IPS DF 19.7 (cell line): ENCODE data around the gene PTPRN2.
"Not testable (repeated sequence)": the region's sequence is repeated elsewhere in the genome, so short reads cannot be mapped to it uniquely, and the experiment has no call there.

Experiments used
- DNase-seq: peaks from one replicate; pipeline ENCODE4 v3.0.0-alpha.2; 2013; ENCODE audit warnings: low read depth, low spot score

The PTPRN2 gene

DNA sequence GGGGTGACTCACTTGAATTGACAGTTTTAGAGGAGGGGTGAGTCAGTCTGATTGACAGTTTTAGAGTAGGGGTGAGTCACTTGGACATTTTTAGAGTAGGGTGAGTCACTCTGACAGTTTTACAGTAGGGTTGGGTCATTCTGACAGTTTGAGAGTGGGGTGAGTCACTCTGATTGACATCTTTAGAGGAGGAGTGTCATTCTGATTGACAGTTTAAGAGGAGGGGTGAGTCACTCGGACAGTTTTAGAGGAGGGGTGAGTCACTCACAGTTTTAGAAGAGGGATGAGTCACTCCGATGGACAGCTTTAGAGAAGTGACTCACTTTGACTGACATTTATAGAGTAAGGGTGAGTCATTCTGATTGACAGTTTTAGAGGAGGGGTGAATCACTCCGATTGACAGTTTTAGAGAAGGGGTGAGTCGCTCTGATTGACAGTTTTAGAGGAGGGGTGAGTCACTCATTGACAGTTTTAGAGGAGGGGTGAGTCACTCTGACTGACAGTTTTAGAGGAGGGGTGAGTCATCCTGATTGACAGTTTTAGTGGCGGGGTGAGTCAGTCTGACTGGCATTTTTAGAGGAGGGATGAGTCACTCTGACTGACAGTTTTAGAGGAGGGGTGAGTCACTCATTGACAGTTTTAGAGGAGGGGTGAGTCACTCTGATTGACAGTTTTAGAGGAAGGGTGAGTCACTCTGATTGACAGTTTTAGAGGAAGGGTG lies 655.0 kb downstream of the PTPRN2 start:
- no peak for DNase-seq

DNA sequence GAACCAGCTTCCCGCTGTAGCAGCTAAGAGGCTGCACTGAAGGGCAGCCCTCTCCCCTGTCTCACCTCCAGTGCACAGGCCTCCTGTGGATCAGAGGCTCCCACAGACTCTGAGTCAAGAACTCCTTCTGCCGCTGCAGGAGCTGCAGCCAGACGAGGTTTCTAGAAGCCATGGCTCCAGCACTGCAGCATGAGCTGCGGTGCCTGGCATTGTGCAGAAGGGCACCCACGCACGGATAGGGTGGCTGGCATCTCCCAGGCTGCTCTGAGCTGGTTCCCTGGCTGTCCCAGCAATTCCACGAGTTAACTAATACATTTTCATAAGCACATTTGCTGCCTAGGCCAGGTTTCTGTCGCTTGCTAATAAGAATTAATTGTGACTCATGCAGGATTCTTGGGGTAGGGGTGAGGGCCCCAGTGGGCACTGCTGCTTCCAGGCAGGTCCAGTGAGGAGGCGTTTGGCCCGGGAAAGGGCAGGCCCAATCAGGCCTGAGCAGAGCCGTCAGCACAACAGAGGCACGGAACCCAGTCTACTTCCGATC lies 656.6 kb downstream of the PTPRN2 start:
- no peak for DNase-seq

DNA sequence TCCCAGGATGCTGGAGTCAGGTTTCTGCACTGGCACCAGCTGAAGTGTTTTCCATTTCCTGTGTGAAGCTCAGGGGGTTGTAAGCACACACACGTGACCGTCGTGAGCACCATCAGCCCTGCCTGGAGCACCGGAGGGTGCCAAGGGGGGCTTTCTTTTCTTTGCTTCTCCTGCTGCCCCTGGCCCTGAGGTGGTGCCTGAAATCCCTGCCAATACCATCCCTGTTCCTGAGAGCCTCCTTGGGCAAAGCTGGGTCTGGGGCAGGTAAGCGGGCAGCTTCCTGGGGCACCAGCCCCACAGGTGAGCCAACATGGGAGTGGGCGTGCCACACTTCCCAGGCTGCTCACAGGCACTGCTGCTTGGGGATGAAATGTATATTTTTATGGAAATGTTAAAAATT lies 657.2 kb downstream of the PTPRN2 start:
- no peak for DNase-seq

DNA sequence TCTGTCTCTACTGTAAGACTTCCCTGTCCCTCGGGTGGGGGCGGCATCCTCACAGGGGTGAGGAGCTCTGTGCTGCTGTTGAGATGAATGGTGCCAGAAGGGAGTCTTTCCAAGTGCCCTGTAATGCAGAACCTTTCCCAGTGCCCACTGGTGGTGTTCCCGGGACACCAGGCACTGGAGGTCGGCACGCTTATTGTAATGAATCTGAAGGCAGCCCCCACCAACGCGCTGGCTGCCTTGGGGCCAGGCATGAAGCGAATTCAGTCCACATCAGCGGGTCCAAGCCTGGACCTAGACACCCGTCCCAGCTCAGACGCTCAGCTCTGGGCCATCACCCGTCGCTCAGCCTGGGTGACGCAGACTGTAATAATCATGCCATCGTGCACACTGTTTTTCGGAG lies 658.0 kb downstream of the PTPRN2 start:
- no peak for DNase-seq

DNA sequence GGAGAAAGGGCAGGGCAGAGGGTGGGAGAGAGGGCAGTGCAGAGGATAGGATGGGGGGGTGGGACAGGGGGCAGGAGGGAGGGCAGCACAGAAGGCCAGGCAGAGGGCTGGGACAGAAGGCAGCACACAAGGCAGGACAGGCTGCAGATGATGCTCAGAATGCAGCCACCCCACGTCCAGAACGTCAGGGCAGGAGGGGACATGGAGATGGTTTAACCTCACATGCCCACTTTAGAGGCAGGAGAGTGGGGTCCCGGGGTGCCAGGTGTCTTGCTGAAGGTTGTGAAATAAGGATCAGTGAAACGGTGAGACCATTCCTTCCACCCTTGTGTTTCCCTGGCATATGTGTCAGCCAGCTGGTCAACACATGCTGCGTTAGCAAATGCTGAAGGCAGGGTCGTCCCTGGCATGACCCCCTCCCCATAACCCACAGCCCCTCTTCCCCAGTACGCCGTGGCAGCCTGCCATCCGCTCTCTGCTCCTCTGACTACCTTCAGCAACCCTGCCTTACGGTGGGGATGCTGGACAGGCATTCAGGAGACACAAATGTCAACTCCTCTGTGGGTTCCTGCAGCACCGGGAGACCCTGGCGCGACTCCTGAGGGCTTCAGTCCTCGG lies 658.7 kb downstream of the PTPRN2 start:
- DNase-seq = no peak

DNA sequence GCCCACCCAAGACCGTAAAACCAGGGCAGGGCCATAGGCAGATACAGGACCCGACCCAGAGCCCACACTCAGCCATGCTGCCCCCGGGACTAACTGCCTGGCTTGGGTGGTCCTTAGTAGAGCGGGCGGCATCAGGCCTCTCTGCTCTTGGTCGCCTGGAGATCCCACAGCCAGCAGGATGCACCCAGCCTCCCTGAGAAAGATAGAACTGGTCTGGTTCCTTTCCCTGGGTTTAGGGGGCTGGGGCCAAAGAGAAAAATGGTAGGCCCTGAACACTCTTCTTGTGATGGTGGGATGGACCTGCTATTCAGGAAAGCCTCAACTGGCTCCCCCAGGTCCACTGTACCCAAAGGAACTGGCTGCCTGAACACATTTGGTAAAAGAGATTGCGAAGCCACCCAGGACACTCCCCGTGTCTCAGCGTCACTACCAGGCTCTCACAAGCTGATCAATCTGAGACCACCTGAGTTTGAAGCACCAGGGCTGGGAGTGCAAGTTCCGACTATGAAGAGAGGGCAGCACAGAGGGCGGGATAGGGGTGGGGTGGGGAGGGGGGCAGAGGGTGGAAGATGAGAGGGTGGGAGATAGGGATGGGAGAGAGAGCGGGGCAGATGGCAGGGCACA lies 659.3 kb downstream of the PTPRN2 start:
- DNase-seq = no peak

DNA sequence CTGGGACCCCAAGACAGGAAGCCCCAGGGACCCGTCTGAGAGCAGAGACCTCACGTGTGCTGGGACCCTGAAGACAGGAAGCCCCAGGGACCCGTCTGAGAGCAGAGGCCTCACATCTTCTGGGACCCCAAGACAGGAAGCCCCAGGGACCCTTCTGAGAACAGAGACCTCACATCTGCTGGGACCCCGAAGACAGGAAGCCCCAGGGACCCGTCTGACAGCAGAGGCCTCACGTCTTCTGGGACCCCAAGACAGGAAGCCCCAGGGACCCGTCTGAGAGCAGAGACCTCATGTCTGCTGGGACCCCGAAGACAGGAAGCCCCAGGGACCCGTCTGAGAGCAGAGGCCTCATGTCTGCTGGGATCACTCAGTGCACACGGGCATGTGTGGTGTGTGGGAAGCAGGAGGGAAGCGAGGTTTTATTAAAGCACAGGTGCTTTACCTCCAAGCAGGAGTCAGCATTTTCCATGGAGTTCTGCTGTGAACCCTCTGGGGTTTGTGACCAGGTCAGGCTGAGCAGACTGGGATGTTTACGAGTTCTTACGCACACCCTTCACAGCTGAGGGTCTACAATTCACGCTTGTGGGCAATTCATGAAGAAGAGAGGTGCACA lies 660.2 kb downstream of the PTPRN2 start:
- DNase-seq = no peak

DNA sequence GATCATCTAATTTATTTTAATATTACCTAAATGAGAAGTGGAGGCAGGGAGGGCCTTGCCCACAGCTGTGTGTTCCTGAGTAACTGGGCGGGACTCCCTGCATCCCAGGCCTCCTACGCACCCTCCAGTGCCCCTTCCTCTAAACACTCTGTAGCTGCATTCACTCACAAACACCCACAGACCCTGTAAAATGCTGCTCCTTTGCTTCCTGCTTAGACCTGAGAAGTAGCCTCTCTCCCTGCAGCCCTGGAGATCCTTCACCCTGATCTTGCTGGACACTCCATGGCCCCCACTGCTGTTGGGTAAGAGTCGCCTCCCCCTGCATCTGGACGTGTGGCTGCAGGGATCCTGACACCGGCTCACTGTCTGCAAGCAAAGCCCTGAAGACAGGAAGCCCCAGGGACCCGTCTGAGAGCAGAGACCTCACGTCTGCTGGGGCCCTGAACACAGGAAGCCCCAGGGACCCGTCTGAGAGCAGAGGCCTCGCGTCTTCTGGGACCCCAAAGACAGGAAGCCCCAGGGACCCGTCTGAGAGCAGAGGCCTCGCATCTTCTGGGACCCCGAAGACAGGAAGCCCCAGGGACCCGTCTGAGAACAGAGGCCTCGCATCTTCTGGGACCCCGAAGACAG lies 661.0 kb downstream of the PTPRN2 start:
- no peak for DNase-seq

DNA sequence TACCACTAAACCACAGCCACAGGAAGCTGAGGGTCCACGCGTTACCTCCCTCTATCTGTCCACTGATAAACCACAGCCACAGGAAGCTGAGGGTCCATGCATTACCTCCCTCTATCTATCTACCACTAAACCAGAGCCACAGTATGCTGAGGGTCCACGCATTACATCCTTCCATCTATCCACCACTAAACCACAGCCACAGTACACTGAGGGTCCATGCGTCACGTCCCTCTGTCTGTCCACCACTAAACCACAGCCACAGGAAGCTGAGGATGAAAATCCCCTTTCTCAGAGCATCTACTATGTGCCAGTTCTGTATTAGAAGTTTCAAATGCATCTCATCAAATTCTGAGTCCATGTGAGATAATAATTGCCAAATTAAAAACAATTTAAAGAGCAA lies 661.5 kb downstream of the PTPRN2 start:
- no peak for DNase-seq

DNA sequence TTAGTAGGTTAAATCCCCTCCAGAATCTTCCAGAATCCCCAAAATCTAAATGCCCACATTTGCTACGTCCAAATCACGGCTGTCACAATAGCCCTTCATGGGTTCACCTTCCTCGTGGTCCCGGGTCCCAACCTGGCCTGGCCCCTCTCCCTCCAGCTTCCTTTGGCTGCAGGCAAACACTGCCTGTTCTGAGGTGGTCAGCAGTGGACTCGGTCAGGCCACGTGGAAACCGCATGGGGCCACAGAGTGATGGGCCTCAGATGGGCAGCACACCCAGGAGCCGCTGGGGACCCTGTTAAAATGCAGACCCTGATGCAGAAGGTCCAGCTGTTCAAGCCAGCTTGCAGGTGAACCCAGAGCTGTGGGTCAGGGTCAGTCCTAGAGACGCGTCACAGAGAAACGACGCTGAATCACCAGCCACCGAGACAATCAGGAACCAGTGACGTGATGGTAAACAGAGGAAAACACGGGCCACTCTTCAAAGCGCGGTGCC lies 662.2 kb downstream of the PTPRN2 start:
- no peak for DNase-seq

DNA sequence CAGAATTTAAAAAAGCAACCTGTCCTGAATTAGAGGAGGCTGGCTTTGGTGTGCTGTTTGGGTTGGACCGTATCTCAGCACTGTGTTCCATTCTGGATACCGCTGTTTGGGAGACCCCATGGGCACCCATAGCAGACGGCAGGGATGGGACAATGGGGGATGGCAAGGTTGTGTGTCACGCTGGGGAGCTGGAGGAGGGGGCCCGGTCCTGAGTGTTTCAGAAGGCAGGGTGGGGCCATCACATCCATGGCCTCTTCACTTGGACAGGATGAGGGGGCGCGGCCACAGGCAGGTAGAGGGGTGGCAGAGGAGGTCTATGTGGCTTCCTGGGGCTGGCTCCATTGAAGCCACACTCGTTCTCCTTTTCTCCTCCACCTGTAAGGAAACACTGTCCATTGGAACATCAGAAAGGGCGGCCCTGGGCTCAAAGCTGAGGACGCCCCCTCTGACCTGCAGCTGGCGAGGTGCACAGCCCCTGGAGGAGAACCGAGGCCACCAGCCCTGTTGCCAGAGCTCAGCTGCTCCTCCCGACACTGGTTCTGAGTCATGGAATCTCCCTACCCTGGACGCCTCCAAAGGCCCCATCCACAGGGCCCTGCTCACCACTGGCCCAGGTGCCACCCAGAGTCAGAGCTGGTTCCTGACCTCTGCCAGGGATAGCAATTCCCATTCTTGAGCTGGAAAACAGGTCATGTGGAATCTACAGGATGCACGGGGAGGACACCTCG lies 663.6 kb downstream of the PTPRN2 start:
- DNase-seq = no peak

DNA sequence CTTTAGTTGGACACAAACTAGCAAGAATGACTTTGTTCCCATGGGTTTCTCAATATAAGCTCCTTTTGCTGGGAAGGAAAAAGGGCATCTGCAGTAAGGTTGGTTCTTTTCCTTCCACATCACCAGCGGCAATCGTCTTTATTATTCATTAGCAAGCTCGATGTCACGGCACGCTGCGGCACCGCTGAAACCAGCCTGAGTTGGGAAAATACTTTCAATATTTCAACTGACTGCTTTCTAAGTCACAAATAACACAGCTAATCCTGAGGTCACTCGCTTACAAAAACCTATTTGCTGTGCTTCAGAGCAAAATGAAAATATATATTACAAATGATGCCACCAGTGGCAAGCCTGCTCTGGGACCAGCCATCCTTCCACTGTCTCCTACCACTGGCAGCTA lies 665.0 kb downstream of the PTPRN2 start:
- no peak for DNase-seq

DNA sequence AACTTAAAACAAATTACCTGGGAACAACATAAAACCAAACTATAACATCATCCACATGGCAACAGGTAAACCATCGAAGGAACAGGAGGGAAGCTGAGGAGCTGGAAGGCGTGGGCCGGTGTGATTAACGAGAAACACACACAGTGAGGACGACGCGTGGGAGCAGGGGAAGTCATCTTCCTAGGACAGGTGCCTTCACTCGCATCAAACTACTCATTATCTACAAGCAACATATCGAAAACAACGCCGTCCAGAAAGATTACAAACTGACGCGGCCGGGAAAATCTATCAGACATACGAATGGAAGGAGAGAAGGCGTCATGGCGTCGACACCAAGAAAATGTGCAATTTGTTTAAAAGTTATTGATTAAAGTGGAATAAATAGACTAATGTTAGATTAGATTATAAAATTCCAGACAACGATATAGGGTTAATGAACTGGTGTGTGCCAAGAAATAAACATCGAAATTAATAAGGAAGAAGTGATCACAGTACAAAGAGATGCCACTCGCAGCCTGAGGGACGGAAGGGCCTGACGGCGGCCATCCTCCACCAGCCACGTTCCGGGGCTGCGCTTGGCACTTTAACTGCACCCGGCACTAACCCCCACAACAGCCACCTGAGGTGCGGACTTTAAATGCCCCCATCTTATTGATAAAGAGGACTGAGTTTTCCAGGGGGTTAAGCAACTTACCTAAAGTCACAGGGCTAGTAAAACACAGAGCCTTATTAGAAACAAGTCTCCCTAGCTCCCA lies 669.1 kb downstream of the PTPRN2 start:
- no peak for DNase-seq

DNA sequence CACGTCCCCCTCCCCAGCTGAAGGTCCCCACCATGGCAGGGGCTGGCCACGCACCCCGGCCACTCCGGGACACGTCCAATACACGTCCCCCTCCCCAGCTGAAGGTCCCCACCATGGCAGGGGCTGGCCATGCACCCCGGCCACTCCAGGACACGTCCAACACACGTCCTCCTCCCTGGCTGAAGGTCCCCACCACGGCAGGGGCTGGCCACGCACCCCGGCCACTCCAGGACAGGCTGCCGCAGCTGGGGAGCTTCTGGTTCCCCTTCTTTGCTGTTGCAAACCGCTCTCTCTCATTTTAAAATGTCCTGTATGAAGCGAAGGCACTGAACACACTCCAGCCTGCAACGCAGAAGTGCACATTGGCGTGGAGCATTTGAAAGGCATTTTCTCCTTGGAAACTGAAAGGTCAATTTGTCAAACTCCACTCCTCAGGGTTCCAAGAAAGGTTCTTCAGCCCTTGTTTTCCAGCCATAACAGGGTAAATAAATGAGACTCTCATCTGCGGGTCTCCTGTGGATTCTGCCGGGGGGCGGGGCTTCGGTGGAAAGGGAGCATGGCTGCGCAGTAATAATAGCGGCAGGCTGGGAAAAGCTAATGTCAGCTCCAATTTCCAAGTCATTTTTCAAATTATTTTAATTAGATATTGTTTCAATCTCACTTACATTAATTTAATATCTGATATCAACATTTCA lies 670.5 kb downstream of the PTPRN2 start:
- DNase-seq = no peak

DNA sequence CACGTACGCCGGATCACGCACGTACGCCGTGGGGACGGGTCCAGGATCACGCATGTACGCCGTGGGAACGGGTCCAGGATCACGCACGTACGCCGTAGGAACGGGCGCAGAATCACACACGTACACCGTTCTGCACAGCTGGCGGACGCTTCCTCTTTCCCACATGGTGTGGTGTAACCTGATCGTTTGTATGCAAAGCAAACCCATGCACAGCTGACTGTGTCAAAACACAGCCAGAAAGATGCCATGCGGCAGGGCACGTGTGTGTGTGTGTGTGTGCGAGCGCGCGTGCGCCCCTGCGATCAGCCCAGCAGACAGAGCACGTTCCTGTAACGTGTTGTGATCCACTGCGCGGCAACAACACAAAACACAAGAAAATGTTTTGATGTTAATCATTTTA lies 677.2 kb downstream of the PTPRN2 start:
- DNase-seq = no peak

DNA sequence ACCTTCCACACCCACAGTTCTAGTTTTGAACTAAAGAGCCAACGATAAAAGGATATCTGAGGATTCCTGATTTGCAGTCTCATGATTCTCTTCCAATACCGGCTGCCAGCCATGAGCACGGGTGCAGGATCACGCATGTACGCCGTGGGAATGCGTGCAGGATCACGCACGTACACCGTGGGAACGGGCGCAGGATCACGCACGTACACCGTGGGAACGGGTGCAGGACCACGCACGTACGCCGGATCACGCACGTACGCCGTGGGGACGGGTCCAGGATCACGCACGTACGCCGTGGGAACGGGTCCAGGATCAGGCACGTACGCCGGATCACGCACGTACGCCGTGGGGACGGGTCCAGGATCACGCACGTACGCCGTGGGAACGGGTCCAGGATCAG lies 677.6 kb downstream of the PTPRN2 start:
- DNase-seq = not testable (repeated sequence)

DNA sequence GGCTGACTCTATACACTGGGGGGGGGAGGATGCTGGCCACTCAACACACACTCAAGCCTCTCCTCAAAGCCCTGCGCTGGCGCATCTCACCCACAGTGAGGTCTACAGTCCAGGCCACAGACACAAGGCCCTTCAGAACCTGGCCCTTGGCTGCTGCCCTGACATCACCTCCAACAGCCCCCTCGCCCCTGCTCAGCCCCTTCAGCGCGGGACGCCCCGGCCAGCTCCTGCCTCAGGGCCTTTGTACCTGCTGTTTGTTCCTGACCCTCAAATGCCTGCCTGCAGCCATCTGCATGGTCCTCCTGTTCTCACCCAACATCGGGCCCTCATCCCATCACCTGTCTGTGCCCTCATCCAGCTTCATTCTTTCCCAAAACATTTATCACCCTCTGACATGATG lies 678.3 kb downstream of the PTPRN2 start:
- no peak for DNase-seq

DNA sequence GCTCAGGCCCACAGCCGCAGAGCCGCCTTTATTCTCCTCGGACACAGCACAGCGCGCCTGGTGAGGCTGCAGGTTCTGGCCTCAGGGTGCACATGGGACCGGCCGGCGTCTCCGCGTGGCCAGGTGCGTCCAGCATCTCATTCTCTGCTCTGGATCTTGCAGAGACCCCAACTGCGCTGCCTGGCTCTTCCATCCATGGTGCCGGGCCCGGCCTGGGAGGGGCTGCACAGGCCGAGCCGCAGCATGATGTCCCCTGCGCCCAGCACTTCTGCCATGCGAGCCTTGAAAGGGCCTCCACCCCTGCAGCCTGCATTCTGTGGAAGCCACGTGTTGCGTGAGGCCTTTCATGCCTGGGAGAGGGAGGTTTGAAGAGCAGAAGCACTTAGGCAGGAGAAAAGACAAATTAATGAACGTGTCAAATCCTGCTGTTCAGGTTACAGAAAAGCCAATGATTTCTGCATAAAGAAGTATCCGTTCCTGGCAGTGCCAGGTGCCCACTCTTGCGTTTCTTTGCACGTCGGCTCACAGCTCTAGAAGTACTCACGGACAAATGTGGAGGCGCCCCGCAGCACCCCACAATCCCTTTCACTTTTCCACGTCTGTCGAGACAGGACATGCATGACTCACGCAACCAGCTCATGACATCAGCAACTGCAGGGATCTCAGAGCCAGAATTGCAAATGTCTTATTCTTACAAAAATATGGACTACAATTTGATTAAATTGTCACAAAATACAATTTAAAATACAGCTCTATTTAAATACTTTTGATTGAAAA lies 679.4 kb downstream of the PTPRN2 start:
- no peak for DNase-seq

DNA sequence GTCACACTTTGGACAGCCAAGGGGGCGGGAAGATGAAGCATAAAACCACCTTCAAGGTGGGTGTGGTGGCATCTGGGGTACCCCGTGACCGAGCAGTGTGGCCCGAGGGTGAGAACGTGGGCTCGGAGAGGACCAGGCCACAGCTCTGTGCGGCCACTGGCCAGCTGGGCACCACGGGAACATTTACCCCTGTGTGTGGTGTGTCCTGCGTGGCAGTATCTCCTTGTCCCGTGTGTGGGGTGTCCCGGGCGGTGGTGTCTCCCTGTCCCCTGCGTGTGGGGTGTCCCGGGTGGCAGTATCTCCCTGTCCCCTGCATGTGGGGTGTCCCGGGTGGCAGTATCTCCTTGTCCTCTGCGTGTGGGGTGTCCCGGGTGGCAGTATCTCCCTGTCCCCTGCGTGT lies 680.5 kb downstream of the PTPRN2 start:
- no peak for DNase-seq
